ENCODE results near the gene C10orf95. TPM values are rescaled to one million over a fixed set of nuclear protein-coding genes. Genes with fewer than 3 reads are reported as not detected.

C10orf95 gene
- polyA plus RNA-seq, 1 of the 3 experiments (the other 2 are of a cell fraction): 0.07 TPM

- no peak for TF ChIP-seq RFX5 (IDR thresholded peaks at IDR 0.05; ENCODE audit: low read length)
- TF ChIP-seq IRF3 (IDR thresholded peaks at IDR 0.05; ENCODE audit: low read depth, low read length): no peak
- TF ChIP-seq JUND (IDR thresholded peaks at IDR 0.05): no peak
- no peak for TF ChIP-seq RAD21 (IDR thresholded peaks at IDR 0.05; ENCODE audit: low read length)
- TF ChIP-seq POLR2AphosphoS5 (IDR thresholded peaks at IDR 0.05; ENCODE audit: low read depth, low read length): peak; percentile 43; the same call in 1 of the 2 replicates
- no peak; the same call in 1 of the 2 replicates for TF ChIP-seq FOXM1 (IDR thresholded peaks at IDR 0.05; ENCODE audit: low read depth)
- no peak for TF ChIP-seq MEF2A (IDR thresholded peaks at IDR 0.05; ENCODE audit: borderline replicate concordance, low read depth)
- TF ChIP-seq MXI1 (IDR thresholded peaks at IDR 0.05; ENCODE audit: low read depth, low read length): no peak
- TF ChIP-seq TEAD4 (IDR thresholded peaks at IDR 0.05; ENCODE audit: borderline replicate concordance, insufficient read depth): no peak
- TF ChIP-seq ELF1 (IDR thresholded peaks at IDR 0.05): peak; percentile 48; the same call in 1 of the 2 replicates
- TF ChIP-seq, protein P1, sequence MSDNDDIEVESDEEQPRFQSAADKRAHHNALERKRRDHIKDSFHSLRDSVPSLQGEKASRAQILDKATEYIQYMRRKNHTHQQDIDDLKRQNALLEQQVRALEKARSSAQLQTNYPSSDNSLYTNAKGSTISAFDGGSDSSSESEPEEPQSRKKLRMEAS (IDR thresholded peaks at IDR 0.05; ENCODE audit: low read depth): peak; percentile 68; the same call in 1 of the 2 replicates
- TF ChIP-seq RXRA (IDR thresholded peaks at IDR 0.05; ENCODE audit: borderline replicate concordance, low read depth): no peak
- peak; percentile 77 for TF ChIP-seq GABPA (IDR thresholded peaks at IDR 0.05; ENCODE audit: low read depth)
- no peak for TF ChIP-seq EP300 (IDR thresholded peaks at IDR 0.05; ENCODE audit: borderline replicate concordance in 1 of 2, low read depth in 1 of 2, low read length in 1 of 2)
- TF ChIP-seq YY1 (IDR thresholded peaks at IDR 0.05; ENCODE audit: low read depth): peak; percentile 77
- TF ChIP-seq CHD2 (IDR thresholded peaks at IDR 0.05; ENCODE audit: low read length, partially characterized antibody): no peak
- no peak for TF ChIP-seq SMC3 (IDR thresholded peaks at IDR 0.05; ENCODE audit: low read depth, low read length)
- no peak for TF ChIP-seq FOXJ3 (CRISPR knock-in tag; IDR thresholded peaks at IDR 0.05)
- no peak for TF ChIP-seq TCF12 (IDR thresholded peaks at IDR 0.05)
- TF ChIP-seq, protein P2, sequence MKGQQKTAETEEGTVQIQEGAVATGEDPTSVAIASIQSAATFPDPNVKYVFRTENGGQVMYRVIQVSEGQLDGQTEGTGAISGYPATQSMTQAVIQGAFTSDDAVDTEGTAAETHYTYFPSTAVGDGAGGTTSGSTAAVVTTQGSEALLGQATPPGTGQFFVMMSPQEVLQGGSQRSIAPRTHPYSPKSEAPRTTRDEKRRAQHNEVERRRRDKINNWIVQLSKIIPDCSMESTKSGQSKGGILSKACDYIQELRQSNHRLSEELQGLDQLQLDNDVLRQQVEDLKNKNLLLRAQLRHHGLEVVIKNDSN (IDR thresholded peaks at IDR 0.05; ENCODE audit: borderline replicate concordance, low read depth): no peak
These were observed 30.4 kb downstream of the C10orf95 start, which contains the start of gene FBXL15 (continued) for GRCh38 chr10:102420714-102421506.

GRCh38 chr10:102420181-102420713 lies 31.1 kb downstream of the C10orf95 start:
- no peaks in the 10 kb centered on the region for H3K79me2 ChIP-seq (ENCODE audit: insufficient read depth)
- peak overlapping the region; percentile 84 for H3K4me2 ChIP-seq
- H3K9ac ChIP-seq: peak overlapping the region; percentile 68; the same call in 1 of the 2 replicates
- peak; percentile 45 for DNase-seq
- peak overlapping the region; percentile 85 for H2AFZ ChIP-seq (ENCODE audit: low read depth)
- peak overlapping the region; percentile 78 to 99; a peak in 3 of 4 replicates for H3K27ac ChIP-seq (ENCODE audit: low read depth in 2 of 2, low read length in 1 of 2)
- no peaks in the 10 kb centered on the region for H4K20me1 ChIP-seq (ENCODE audit: insufficient read depth)
- TF ChIP-seq, protein P3, sequence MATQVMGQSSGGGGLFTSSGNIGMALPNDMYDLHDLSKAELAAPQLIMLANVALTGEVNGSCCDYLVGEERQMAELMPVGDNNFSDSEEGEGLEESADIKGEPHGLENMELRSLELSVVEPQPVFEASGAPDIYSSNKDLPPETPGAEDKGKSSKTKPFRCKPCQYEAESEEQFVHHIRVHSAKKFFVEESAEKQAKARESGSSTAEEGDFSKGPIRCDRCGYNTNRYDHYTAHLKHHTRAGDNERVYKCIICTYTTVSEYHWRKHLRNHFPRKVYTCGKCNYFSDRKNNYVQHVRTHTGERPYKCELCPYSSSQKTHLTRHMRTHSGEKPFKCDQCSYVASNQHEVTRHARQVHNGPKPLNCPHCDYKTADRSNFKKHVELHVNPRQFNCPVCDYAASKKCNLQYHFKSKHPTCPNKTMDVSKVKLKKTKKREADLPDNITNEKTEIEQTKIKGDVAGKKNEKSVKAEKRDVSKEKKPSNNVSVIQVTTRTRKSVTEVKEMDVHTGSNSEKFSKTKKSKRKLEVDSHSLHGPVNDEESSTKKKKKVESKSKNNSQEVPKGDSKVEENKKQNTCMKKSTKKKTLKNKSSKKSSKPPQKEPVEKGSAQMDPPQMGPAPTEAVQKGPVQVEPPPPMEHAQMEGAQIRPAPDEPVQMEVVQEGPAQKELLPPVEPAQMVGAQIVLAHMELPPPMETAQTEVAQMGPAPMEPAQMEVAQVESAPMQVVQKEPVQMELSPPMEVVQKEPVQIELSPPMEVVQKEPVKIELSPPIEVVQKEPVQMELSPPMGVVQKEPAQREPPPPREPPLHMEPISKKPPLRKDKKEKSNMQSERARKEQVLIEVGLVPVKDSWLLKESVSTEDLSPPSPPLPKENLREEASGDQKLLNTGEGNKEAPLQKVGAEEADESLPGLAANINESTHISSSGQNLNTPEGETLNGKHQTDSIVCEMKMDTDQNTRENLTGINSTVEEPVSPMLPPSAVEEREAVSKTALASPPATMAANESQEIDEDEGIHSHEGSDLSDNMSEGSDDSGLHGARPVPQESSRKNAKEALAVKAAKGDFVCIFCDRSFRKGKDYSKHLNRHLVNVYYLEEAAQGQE (IDR thresholded peaks at IDR 0.05; ENCODE audit: low read depth, low read length): peak; percentile 77; the same call in 1 of the 2 replicates
- TF ChIP-seq FOXM1 (IDR thresholded peaks at IDR 0.05; ENCODE audit: low read depth): no peak
- peaks cover 0 to 21% of the 10 kb centered on the region in 2 experiments for H3K36me3 ChIP-seq (replicated peaks in 1 of 2; ENCODE audit: control insufficient read depth in 1 of 2, insufficient read depth in 2 of 2, low read length in 1 of 2)
- no peaks in the 10 kb centered on the region for H3K9me2 ChIP-seq
- ChIA-PET POLR2A (interaction anchor here (0.6 to 4.2 kb wide), 11 partner anchors 12 to 307 kb away, joined by 3 to 41 read pairs (median 4); partner anchors contain the start of genes C10orf95 and CUEDC2), CTCF (interaction anchor here (1.1 to 18.3 kb wide), 10 partner anchors 9 to 251 kb away, joined by 3 to 359 read pairs (median 24); partner anchors contain the start of genes C10orf95, CUEDC2, NFKB2 and SUFU)
- under 1% methylated on average over 17 of the region's 21 CpGs for WGBS (ENCODE audit: low lambda C conversion rate)
- H3K27me3 ChIP-seq (ENCODE audit: insufficient read depth): no peaks in the 10 kb centered on the region
- H3K9me3 ChIP-seq: no peaks in the 10 kb centered on the region
- H3F3A ChIP-seq (replicated peaks; ENCODE audit: insufficient read depth): peaks cover 15% of the 10 kb centered on the region
- H3K4me3 ChIP-seq (ENCODE audit: low read depth in 2 of 2, low read length in 1 of 2): peak overlapping the region; percentile 77 to 90
- H3K4me1 ChIP-seq (ENCODE audit: control insufficient read depth in 1 of 2, insufficient read depth in 2 of 2, low read depth in 1 of 2, low read length in 1 of 2): peaks cover 0 to 29% of the 10 kb centered on the region in 2 experiments; a peak in 2 of 4 replicates

All from SK-N-SH (cell line).